GM21526 (cell line): ENCODE measurements around the gene PTPRN.
"Not testable (repeated sequence)": the region's sequence is repeated elsewhere in the genome, so short reads cannot be mapped to it uniquely, and the experiment has no call there.

Source experiments
- ATAC-seq: cut with Tn5 transposase; IDR thresholded peaks from one replicate; pipeline ENCODE4 v1.9.1; 2021; ENCODE audit warnings: moderate library complexity; ENCODE audit not compliant: unreplicated experiment, low FRiP score

PTPRN gene

DNA sequence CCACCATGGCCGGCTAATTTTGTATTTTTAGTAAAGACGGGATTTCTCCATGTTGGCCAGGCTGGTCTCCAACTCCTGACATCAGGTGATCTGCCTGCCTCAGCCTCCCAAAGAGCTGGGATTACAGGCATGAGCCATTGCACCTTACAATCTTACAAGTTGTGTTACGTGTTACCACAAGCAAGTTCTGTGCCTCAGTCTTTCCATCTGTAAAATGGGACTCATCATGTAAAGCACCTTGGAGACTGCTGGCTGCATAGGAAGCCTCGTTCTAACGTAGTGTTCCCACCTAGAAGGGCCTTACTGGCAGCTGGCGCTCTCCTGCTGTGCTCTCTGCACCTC is 20.0 kb downstream of the PTPRN start:
- no peak for ATAC-seq

DNA sequence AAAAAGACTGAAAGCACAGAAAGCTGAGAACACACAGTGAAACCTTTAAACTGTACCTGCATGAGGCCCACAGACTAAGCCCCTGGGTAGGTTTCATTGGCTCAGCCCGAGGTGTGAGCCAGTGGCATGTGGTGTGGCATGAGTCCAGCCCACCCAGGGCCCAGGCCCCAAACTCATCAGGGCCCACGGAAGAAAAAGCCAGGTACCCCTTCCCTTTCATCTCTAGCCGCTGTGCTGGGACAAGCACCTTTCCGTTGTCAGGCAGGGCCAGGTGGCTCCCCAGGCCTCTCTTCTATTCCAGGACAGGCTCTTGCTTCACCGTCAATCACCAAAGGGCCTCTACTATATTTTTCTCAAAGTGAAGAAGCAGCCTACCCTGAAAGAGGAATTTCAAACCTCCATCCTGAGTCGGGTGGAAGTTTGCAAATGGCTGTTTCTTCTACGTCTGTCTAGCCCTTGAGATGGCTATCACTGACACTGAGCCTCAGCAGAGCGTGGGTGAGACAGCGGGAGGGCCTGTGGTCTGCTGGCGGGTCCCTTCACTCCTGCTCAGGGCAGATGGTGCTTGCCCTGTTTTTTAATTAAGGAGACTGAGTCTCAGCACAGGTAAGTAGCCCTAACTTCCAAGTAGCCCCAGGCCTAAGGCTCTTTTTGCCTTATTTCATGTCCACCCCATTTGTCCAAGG is 21.5 kb downstream of the PTPRN start:
- ATAC-seq, result no peak

DNA sequence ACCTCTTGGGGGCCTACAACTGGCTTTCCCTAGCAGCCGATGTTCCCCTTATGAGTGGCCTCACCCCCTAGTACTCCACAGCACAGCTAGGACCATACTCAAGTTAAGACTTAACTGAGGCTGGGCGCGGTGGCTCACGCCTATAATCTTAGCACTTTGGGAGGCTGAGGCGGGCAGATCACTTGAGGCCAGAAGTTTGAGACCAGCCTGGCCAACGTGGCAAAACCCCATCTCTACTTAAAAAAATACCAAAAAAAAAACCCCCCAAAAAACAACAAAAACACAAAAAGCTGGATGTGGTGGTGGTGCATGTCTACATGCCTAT is 22.1 kb downstream of the PTPRN start:
- not testable (repeated sequence) for ATAC-seq

DNA sequence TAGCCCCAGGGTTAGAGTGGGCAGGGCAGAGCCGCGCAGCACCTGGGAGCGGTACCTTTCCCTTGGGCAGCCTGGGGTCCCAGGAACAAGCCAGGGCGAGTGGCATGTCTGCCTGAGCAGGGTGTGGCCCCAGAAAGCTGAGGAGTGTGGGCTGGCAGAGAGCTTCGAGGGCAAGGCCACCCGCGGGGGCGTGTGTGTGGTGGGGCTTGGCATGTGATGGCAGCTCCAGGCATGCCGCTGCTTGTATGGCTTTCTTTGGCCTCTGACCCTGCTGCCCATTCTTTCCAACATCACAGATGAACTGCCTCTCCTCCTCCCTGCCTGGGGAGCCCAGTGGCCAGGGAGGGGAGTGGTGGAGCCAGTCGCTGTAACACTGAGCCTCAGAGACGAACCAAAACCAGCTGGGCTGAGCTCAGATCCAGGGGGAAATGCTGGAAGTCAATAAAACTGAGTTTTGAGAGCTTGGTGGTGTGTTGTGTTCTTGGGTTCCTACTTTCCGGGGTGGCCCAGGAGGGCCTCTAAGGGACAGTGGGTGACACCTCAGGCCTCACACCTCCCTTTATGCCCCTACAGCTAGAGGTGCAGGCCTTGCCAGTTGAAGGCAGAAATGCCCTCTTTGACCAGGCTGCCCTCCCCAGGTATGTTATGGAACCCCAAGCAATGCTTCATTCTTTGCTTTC is 22.6 kb downstream of the PTPRN start:
- no peak for ATAC-seq

DNA sequence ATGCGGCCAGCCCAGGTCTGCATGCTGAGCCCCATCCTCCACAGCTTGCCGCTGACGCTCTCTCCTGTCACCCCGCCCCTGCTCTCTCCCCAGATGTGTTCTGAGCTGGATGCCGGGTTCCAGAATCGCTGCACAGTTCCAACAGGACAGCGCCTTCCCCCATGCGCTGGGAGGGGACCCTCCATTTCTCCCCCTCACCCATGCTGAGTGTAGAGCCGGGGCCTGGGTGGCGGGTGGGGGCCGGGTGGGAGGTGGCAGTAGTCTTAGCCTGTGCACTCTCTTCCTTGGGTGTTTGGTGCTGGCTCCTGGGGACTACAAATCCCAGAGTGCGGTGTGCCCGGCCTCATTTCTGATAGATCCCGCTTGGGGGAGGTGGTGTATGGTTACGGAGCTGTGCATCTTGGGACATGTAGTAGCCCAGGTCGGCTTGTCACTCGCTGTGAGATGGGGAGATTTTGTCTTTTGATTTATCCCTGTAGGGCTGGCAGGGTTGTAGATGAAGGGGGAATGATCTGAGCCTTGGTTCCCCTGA is 23.2 kb downstream of the PTPRN start:
- no peak for ATAC-seq

DNA sequence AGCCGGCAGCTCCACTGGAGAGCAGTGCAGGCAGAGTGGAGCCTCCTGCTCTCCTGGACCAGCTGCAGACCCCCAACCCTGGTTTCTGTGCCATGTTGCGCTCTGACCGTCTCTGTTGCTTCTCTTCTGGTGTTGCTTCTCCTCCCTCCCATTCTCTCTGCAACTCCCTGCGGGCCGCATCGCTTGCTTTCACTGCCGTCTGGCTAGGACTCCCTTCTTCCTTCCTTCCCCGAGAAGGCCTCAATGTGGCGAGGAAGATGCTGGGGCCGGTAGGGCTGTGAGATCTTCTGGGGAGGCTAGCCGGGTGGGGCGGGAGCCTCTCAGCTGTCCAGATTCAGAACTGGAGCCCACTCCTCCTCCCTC is 23.8 kb downstream of the PTPRN start:
- ATAC-seq, result no peak

DNA sequence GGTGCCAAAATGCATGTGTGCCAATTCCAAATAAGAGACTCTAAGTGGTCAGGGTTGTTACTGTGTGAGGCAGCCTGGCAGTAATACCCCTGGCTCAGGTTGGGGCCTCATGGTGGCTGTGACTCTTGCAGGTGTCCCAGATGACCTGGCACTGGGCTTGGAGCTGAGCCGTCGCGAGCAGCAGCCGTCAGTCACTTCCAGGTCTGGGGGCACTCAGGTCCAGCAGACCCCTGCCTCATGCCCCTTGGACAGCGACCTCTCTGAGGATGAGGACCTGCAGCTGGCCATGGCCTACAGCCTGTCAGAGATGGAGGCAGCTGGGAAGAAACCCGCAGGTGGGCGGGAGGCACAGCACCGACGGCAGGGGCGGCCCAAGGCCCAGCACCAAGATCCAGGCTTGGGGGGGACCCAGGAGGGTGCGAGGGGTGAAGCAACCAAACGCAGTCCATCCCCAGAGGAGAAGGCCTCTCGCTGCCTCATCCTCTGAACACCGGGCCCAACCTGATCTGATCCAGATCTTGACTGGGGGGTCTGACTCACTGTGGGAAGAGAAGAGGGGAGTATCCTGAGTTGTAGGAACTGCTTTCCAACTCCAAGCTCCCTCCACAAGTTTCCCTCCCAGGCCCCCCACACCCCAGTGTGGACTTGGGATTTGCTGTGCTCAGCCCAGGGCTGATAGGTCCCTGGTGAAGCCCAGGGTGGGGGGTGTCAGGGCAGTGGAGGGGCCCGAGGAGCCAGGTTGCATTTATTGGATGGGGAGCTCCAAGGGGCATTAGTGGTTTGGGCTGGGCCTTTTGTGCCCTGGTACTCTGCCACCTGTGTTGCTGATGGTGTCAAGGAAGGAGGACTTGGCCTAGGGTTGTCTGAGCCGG is 24.5 kb downstream of the PTPRN start:
- ATAC-seq, result no peak

DNA sequence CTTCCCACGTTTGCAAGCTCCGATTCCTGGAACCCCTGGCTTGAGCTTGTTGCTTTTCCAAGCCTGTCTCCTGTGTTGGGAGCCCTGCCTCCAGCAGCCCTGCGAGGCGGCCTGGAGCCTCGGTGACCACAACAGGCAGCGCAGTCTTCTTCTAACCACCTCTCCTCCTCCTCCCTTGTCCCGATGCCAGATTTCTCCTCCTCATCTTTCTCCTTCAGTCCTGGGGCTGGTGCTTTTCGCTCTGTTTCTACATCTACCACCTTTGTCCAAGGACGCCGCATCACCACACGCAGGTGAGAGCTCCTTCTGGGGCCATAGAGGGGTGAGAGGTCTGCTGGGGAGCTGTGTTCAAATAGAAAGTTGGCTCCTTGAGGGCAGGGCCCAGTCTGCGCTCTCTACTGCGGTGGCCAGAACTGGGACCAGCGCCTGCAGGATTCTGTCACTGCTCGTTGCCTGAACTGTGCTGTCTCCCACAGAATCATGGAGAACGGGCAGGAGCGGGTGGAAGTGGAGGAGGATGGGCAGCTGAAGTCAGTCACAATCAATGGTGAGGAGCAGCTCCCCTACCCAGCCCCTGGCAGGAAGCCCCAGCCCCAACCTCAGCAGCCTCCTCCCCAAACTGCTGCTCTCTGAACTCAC is 26.1 kb downstream of the PTPRN start:
- no peak for ATAC-seq

DNA sequence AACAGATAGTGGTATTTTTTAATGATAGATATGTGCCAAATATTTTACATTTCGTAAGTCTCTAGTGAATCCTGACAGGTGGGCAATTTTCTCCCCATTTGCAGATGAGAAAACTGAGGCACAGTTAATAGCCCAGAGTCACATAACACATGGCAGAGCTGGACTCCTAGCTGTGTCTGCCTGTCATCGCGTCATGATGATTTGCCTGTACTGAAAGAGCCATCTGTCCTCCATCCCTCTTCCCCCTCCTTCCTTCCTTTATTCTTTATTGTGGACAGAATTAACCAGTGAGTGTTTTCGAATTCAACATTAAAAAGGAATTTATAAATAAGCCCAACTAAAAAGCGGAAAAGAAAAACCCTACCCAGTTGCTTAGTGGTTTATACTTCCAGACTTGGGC is 26.8 kb downstream of the PTPRN start:
- no peak for ATAC-seq

DNA sequence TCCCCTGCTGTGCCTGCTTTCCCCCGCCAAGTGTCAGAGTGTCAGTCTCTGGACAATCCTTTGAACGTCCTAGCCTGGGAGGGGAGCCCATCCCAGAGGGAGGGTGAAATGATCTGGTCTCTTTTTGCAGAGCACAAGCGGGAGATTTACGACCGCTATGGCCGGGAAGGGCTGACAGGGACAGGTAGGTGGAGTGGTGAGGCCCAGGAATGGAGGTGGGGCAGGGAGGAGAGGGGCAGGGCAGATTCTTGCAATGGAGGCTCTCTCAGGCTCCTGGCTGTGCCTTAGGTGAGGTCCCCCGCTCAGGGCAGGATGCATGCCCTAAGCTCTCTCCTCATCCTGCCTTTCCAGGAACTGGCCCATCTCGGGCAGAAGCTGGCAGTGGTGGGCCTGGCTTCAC is 27.6 kb downstream of the PTPRN start:
- ATAC-seq, result no peak

DNA sequence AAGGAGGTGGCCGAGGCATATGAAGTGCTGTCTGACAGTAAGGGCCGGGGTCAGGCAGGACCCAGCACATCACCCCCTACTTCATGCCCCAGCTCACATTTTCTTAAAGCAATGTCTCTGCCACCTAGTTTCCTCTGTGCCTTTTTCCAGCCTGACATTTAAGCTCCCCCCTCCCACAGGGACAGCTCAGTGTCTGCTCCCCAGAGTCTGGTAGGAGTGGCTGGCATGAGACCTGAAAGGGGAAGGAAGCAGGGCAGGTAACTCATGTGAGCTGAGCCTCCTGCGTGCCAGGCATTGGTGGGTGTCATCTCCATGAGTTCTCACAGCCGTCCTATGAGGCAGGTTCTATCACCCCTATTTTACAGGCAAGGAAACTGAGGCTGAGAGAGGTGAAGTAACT is 28.6 kb downstream of the PTPRN start:
- ATAC-seq, result no peak

DNA sequence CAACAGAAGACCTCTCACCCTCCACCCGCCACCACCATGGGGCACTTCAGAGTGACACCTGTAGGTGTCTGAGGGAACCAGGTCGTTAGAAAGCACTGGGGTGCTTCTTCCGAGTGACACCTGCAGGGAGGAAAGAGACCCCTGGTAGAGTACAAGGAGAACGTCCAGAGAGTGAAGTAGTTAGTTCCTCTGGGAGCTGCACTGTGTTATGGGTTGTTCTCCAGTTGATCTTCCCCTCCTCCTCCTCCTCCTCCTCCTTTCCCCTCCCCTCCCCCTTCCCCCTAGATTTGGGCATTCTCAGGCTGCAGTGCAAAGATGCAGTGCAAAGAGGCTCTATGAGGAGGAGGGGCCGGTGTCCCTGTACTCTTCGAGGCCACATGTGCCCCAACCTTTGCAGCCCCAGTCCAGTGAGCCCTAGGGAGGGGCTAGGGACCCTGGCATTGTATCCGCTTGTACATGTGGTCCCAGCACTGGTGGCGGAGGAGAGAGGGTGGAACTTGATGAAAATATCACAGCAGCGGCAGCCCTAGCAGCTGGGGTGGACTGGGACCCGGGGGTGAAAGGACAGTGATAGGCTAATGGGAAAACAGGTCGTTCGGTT is 29.2 kb downstream of the PTPRN start:
- no peak for ATAC-seq

DNA sequence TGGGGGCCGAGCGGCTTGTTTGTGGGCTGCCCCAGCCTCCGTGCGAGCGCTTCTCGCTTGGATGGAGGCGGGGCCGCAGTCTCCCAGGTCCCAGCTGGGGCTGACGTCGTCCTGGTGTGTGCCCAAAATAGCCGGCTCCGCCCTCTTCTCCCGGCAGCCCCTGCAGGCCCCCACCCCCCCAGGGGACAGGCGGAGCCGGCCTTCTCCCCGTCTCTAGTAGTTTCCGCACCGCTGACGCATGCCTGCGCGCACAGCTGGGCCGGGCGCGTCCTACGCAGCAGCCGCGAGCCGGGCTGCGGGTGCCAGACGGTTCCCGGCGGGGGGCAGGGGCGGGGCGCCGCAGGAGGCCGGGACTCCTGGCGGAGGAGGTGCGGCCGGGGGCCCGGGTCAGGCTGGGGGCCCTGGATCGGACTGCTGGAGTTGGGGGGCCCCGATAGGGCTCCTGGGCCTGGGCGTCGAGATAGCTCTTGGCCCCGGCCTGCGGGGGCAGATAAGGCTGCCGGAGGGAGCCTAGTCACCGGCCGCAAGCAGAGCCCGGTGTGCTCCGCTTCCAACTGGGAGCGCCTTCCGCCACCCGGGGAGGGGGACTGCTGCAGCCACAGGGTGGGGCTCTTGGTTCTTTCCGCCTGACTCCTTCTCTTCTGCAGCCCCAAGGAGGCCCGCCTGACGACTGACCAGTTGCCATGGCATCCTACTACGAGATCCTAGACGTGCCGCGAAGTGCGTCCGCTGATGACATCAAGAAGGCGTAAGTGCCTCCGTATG is 29.9 kb downstream of the PTPRN start, which contains the start of gene DNAJB2:
Gene DNAJB2, plus strand, starts transcription at position 216 of the 765 bp plus-strand sequence. Its CDS starts 468 bp downstream, at position 684.
- peak; percentile 85 for ATAC-seq

DNA sequence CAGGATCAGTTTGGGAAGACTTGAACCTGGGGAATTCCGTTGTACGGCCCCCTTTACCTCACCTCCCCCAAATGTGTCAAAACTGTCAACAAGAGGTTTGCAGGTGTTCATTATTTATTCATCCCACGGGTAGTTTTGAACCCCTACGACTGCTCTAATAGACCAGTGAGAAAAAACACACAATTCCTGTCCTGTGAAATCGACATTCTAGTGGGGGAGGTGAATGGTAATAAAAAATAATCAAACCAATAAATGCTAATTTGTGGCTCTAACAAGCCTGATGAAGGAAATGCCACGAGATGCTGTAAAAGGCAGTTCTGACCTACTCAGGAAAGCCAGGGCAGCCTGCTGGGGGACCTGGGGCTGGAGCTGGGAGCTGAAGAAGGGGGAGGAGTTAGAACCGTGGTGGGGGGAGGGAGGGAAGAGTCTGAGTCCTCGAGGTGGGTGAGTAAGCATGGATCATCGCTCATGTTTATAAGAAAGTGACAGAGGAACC is 30.5 kb downstream of the PTPRN start:
- ATAC-seq, result no peak

DNA sequence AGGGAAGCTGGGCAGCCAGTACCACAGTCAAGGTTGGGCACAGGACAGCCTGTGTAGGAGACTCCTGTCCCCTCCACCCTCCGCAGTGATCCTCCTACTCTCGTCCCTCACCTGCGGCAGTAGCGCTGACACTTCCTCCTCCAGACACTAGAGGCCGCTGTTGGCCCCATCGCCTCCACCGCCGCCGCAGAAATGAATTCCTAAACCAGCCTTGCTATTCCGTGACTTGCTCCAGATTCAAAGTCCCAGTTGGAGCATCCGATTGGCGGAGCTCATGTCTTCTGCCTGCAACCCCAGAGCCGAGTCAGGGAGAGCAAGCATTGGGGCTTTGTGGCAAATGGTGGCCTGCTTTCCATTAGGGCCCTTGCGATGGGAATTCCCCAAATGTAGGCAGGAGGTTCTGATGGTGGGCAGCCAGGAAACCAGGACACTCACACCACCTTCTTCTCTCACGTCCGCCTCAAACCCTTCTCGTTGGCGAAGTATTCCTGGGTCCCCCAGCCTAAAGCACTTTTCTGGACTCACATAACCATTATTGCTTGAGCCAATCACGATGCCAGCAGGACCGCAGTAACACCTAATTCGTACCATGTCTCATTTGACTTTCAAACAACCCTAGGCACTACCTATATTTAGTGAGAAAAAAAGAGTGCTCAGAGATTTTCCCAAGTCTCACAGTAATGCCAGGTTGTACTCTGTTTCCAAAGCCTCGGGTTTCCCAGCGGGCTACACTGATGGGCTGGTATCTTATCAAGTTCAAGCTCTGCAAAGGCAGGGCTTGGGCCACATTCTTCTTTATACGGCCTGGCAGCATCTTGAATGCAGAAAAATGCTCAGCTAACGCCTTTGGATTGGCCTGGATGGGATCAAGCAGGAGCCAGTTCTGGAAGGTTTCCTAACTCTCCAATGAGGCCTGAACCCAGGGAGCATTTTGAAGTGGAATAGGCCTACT is 31.2 kb downstream of the PTPRN start:
- no peak for ATAC-seq

DNA sequence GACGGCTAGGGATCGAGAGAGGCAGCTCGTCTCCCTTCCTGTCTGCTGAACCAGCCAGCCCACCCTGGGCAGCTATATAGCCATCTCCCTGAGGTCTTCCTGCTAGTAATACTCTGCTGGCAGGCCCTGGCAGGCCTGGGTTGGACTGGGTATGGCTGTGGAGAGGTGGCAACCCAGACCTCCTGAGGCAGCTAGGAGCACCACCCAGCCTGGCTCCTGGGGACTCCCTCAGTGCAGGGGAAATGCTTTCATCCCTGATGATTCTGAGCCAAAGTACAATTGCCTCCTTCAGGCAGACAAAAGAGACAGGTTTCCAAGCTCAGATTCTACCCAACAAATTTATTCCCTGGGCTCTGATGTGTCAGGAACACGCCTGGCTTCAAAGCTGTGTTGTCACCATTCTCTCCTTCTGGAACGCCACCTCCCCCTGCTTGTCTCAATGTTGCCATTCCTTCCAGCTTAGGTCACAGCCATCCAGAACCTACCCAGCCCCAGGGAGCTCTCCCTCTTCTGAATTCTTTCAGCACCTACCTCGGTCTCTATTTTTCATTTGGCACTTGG is 34.8 kb downstream of the PTPRN start:
- ATAC-seq, result no peak

DNA sequence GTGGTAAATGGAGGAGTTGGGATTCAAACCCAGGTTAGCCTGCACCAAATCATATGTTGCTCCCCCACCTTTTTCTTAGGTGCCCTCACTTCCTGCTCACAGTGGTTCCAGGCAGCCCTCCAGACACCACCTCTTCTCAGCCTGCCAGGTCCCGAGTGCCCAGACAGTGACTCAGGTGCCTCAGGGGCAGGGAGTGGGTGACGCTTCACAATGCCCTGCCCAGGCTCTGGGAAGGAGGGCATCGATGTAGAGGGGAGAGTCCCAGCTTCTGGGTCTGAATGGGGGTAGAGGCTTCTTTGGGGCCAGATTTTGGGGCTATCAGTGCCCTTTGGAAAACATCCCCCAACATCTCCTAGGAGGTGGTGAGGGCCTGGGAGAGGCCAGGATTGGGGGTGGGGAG is 35.3 kb downstream of the PTPRN start:
- ATAC-seq, result no peak

DNA sequence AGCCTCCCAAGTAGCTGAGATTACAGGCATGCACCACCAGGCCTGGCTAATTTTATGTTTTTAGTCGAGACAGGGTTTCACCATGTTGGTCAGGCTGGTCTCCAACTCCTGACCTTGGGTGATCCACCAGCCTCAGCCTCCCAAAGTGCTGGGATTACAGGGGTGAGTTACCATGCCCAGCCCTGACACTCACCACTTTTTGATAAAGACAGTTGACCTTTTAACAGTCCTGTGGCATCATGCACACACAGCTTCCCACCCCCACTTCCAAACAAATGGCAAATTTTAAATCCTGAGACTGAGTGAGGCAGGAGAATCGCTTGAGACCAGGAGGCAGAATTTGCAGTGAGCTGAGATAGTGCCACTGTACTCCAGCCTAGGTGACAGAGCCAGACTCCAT is 36.2 kb downstream of the PTPRN start:
- ATAC-seq, result no peak
